Activated T-cell treated with anti-CD3 and anti-CD28 coated beads for 48 hours (primary cell): ENCODE results near the gene KIAA0319L.
A peak's percentile ranks its signal among the peaks of the same experiment; 100 is the strongest.

ENCODE experiments used
- DNase-seq: peaks from one replicate; pipeline ENCODE4 v3.0.0-alpha.2; 2020; ENCODE audit warnings: low read depth

The KIAA0319L gene

DNA sequence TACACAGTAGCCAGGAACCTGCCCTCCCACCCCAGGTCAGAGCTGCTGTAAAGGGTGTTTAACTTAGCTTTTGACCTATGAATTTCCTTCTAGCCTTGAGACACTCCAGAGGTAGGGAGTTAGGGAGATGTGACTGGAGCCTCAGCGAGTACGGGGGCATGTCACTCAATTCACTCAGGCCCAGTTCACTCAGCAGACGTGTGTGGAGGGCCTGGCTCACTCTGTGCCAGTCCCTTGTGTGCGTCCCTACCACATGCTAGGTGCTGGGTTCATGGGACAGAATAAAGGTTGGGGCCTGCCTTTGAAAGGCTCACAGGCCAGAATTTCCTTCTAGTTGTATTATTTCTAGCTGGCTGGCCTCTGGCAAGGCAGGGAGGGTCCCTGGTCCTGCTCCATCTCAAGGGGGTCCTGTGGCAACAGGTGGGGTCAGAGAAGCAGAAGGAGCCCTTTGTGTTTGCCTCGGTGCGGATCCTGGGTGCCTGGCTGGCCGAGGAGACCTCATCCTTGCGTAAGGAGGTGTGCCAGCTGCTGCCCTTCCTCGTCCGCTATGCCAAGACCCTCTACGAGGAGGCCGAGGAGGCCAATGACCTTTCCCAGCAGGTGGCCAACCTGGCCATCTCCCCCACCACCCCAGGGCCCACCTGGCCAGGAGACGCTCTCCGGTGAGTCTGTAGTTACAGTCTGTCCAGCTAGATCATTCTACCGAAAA lies 4.9 kb upstream of the KIAA0319L start:
- no peak for DNase-seq

DNA sequence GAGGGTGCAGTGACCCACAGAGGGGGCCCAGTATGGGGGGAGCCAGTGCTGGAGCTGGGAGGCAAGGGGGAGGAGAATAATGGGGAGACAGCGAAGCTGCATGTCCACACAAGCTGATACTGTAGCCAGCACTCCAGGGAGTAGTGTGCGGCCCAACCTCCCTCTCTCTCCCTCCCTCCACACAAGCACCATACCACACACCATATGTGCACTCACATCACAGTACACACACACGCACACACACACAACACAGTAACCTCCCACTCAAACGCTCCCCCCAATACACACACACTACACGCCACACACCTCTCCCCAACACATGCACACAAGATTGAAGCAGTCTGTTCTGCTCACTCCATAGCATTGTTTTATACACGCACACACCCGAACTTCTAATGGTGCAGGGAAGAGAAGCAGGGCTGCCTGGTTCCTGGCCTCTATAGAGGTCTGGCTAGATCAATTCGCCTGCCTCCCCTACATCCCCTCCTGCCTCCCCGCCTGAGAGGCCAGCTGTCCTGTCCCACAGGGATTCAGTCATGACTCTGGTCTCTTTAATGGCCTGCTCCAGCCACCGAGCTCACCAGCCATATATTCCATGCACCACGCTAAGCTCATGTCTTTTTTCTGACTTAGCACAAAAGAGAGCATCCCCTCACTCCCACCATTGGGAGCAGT lies 4.2 kb upstream of the KIAA0319L start:
- no peak for DNase-seq

GRCh38 chr1:35560256-35561225 lies 3.3 kb upstream of the KIAA0319L start:
- no peak for DNase-seq

- no peak for DNase-seq
Measured at GRCh38 chr1:35559317-35559944, 2.2 kb upstream of the KIAA0319L start.

DNA sequence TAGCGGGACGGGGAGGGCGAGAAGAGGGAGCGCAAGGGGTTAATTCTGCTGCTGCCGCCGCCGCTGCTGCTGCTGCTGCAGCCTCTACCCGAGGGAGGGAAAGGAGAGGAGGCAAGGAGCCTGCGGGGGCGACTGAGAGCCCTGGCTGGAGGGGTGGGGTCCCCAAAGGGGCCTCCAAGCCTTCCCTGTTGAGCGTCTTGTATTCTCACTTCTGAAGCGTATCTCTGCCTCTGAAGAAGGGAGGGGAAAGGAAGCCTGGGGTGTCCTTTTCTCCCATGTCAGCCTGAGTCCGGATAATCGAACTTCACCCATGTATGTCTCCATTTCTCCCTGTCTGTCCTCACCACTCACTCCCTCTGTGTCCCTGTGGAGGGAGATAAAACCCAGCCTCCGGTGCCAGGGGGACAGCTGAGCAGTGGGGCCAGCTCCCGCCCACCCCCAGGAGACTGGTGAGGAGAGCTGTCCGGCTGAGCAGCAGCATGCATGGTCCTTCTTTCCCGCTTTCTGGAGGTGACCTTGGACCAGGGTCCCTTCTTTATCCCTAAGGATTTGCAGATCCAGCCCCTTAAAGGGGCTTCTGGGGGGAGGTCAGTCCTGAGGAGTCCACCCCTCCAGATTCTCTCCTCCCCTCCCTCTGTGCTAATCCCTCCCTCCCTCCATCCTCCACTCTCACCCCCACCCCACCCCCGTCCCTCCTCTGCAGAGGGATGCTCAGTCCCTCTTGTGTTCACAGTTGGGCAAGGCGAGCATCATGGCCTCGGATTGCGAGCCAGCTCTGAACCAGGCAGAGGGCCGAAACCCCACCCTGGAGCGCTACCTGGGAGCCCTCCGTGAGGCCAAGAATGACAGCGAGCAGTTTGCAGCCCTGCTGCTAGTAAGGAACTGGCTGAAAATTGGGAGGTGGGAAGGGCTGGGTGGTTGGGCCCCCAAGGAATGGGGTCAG lies 1.4 kb upstream of the KIAA0319L start:
- DNase-seq = no peak

DNA sequence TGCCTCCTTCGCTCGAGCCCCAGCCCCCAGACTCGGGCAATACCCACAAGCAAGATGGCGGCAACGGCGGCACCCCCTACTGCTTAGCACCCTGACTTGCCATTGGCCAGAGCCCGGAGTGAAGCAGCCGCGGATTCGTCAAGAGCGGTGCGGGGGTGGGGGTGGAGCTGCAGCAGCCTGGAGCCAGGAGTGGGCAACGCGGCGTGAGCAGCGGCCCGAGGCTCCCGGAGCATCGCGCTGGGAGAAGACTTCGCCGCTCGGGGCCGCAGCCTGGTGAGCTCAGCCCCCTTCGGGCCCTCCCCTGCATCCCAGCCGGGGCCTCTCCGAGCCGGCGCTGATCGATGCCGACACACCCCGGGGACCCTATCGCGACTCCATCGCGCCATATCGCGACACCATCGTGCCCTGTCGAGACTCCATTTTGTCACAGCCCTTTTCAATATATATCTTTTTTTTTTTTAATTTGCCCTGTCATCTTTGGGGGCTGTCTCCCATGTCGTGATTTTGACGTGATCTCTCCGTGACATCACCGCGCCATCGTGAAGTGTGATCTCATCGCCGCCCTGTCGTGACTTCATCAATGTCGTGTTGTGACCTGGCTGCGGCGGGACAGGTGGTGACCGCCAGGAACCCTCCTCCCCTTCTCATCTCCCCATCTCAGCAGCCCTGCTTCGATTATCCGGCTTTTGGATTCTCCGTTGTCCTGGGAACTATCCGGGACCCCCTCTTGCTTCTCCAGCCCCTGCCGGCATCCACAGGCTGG lies 589 bp upstream of the KIAA0319L start, which contains the start of gene NCDN:
Gene NCDN (plus strand): TSS at position 189 of the 763 bp plus-strand sequence. CDS start 392 bp downstream, at position 581.
- peak; percentile 95 for DNase-seq

- DNase-seq = no peak
Measured at GRCh38 chr1:35556484-35557117, 602 bp downstream of the KIAA0319L start.

GRCh38 chr1:35555601-35556477 lies 1.4 kb downstream of the KIAA0319L start:
- DNase-seq = no peak

DNA sequence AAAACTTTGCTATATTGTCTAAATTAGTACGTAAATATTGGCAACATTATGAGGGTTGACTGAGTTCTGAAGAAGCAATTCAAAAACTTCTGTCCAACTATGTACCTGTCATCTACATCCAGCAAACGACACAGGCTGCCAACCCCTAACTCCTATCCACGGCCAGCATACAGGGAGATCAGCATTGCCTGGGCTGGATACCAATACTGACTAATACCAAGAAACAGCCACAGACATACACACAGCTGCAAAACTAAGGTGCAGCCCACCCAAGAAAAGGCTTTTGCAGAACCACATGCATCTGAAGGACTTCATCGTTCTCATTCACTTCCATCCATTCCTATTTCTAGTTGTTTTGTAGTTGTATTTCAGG lies 2.0 kb downstream of the KIAA0319L start:
- no peak for DNase-seq

- DNase-seq = no peak
Measured at GRCh38 chr1:35554266-35555211, 2.7 kb downstream of the KIAA0319L start.

DNA sequence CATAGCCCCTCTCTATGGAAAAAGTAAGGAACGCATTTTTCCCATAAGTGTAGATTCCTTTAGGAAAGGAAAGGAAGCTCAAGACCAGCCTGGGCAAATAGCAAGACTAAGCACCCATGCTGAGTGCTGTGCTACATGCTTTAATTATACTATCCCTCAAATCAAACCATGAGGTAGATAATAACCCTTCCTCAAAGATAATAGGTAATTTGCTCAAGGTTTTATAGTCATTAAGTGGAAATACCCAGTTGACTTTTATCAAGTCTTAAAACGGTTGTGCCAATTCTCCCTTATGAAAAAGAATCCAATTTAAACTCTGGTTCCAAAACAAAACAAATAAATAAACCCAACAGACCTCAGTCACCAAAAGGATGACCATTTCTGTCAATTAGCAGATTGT lies 3.4 kb downstream of the KIAA0319L start:
- no peak for DNase-seq

GRCh38 chr1:35546614-35547013 lies 10.6 kb downstream of the KIAA0319L start:
- DNase-seq = no peak

DNA sequence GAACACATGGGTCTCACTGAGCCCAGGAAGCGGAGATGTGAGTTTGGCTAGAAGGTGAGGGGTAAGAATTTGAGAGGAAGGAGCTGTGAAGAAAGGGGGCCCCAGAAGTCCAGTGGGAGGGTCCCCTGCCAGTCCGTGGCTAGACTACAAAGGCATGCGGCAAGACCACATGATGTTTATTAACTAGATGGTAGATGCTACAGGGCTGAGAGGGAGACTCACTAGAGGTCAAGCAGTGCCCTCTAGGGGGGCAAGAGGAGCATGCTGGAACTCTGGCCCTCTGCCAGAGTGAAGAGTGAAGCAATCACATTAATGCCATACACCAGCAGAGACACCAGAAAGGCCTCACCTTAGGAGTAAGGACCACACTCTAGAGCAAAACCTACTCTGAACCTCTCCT lies 12.2 kb downstream of the KIAA0319L start:
- DNase-seq = no peak

DNA sequence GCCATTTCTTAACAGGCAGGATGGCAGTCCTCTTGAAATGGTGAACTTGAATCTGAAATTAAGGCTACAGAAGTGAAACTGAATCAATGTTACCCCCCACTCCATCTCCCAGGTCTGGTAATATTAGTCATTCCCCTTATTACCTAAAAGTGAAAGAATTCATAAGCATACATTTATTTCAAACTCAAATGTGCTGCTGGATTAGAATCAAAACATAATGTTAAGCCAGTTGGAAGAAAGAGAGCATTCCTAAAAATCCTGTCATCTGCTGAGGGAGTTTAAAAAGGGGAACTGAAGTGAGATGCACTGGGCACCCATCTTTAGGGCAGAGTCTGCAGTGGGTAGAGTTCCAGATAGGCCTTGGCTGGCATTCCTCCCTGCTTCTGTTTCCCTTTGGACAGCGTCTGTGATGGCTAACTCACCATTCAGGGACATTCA lies 17.4 kb downstream of the KIAA0319L start:
- no peak for DNase-seq

- no peak for DNase-seq
Measured at GRCh38 chr1:35539073-35539823, 18.0 kb downstream of the KIAA0319L start.

GRCh38 chr1:35537806-35538205 lies 19.4 kb downstream of the KIAA0319L start:
- no peak for DNase-seq
